ENCODE results near the gene RNF114. TPM values are rescaled to one million over a fixed set of nuclear protein-coding genes. Genes with fewer than 3 reads are reported as not detected.
"Not testable (repeated sequence)": the region's sequence is repeated elsewhere in the genome, so short reads cannot be mapped to it uniquely, and the experiment has no call there.

RNF114 gene
- total RNA-seq, 1 donor from 2014 or later: 62.9 TPM

DNA sequence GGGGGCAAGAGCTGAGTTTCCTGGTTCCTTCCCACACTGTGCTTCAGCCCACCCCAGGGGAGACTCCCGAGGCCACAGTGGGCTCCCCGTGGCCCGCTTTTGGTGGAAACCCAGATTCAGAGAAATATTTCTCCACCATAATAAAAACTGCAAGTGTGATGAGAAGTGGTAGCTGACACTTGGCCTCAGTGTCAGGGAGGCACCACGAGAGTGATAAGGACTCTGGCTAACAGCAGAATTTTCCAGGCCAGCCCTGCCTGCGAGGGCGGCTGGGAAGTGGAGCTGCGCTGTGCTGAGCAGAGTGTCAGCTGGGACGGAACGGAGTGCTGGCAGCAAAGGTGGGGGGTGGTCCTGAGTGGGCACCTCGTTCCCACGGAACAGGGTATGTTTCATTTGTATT, 43.4 kb upstream of the RNF114 start:
- peaks cover 47% of the 10 kb centered on the region for H3K4me1 Mint-ChIP-seq (ENCODE audit: unreplicated experiment)
- no peaks in the 10 kb centered on the region for H3K9me3 Mint-ChIP-seq
- peak overlapping the region; percentile 12 for H3K27ac Mint-ChIP-seq
- no peak for DNase-seq (ENCODE audit: extremely low spot score, unreplicated experiment)
- no peak overlapping the region for H3K4me3 Mint-ChIP-seq
- TF ChIP-seq, protein P1, sequence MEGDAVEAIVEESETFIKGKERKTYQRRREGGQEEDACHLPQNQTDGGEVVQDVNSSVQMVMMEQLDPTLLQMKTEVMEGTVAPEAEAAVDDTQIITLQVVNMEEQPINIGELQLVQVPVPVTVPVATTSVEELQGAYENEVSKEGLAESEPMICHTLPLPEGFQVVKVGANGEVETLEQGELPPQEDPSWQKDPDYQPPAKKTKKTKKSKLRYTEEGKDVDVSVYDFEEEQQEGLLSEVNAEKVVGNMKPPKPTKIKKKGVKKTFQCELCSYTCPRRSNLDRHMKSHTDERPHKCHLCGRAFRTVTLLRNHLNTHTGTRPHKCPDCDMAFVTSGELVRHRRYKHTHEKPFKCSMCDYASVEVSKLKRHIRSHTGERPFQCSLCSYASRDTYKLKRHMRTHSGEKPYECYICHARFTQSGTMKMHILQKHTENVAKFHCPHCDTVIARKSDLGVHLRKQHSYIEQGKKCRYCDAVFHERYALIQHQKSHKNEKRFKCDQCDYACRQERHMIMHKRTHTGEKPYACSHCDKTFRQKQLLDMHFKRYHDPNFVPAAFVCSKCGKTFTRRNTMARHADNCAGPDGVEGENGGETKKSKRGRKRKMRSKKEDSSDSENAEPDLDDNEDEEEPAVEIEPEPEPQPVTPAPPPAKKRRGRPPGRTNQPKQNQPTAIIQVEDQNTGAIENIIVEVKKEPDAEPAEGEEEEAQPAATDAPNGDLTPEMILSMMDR (conservative IDR thresholded peaks at IDR 0.05): no peak
- no peaks in the 10 kb centered on the region for H3K27me3 Mint-ChIP-seq
- H3K36me3 Mint-ChIP-seq: peaks cover 4% of the 10 kb centered on the region

DNA sequence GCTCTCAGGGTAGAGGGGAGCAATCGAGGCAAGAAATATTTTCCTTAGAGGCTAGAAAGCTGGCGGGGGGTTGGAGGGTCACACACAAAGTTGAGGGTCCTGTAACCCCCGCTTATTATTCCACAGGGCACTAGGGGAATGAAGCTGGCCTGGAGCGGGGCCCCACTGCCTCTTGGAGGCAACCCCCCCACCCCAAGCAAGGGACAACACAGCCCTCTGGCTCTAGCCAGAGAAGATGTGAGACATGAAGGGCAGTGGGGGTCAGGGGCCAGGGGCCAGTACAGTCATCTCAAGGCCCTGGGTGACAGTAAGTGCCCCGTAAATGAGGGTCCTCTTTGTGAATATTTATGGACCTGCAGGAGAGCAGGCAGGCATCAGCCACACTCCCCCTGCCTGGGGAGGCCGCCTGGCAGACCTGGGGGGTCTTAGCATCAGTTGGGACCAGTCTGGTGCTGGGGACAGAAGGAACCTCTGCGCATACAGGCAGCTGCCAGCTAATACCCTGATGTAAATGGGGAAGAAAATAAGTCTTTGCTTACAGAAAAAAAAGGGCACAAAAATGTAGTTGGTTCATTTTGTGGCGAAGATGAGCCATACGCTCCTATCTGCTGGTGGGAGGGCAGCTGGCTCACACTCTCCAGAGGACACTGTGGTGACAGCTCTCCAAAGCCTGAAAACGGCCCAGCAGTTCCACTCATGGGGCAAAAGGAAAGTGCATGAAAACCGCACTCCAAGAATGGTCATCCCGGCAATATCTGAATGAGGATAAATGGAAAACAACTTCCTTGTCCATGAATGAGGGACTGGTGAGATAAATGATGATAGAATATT, 42.7 kb upstream of the RNF114 start:
- DNase-seq (ENCODE audit: extremely low spot score, unreplicated experiment): no peak
- TF ChIP-seq, protein P1 (conservative IDR thresholded peaks at IDR 0.05): no peak
- Mint-ChIP-seq H3K4me1 (ENCODE audit: unreplicated experiment) (peaks cover 43% of the 10 kb centered on the region), H3K9me3 (no peaks in the 10 kb centered on the region), H3K4me3 (no peak overlapping the region), H3K36me3 (peaks cover under 1% of the 10 kb centered on the region), H3K27ac (no peak overlapping the region), H3K27me3 (no peaks in the 10 kb centered on the region)

DNA sequence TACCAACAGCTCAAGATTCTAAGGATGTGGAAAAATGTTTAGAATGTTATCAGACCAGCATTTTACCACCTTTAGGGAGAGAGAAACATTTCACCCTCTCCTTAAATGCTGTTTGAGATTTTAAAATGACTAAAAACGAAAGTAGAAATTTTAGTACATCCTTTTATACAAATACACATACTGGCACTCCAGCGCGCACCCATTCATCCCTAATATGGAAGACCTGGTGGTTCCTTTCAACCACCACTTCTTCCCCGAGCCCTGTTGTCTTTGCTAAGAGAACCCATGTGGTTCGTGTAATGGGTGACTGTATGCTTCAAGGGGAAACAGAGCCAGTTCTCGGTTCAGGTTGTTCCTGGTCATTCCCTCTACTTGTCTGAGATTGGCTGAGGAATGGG, 42.1 kb upstream of the RNF114 start:
- Mint-ChIP-seq H3K4me1 (ENCODE audit: unreplicated experiment) (peaks cover 38% of the 10 kb centered on the region), H3K36me3 (no peaks in the 10 kb centered on the region), H3K27ac (no peak overlapping the region), H3K4me3 (no peak overlapping the region), H3K27me3 (no peaks in the 10 kb centered on the region), H3K9me3 (no peaks in the 10 kb centered on the region)
- TF ChIP-seq, protein P1 (conservative IDR thresholded peaks at IDR 0.05): no peak
- no peak for DNase-seq (ENCODE audit: extremely low spot score, unreplicated experiment)

DNA sequence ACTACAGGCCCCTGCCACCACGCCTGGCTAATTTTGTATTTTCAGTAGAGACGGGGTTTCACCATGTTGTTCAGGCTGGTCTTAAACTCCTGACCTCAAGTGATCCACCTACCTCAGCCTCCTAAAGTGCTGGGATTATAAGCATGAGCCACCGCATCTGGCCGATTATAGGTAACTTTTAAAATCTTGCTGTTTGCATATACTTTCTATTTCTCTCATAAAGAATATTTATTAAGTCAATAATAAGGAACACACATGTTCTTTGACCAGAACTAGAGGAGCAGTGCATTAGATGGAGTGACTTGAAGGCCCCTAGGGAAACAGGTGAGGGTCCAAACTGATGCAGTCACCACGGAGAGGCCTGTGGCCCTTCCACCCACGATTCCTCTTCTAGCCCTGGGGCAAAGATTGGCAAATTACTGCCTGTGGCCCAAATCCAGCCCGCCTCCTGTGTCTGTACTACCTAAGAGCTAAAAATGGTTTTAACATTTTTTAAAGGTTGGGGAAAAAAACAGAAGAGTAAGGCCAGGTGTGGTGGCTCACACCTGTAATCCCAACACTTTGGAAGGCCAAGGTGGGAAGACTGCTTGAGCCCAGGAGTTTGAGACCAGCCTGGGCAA, 40.6 kb upstream of the RNF114 start:
- not testable (repeated sequence) for DNase-seq (ENCODE audit: extremely low spot score, unreplicated experiment); H3K9me3 Mint-ChIP-seq; H3K27ac Mint-ChIP-seq; H3K36me3 Mint-ChIP-seq; H3K27me3 Mint-ChIP-seq; H3K4me3 Mint-ChIP-seq
- peaks cover 32% of the 10 kb centered on the region for H3K4me1 Mint-ChIP-seq (ENCODE audit: unreplicated experiment)

DNA sequence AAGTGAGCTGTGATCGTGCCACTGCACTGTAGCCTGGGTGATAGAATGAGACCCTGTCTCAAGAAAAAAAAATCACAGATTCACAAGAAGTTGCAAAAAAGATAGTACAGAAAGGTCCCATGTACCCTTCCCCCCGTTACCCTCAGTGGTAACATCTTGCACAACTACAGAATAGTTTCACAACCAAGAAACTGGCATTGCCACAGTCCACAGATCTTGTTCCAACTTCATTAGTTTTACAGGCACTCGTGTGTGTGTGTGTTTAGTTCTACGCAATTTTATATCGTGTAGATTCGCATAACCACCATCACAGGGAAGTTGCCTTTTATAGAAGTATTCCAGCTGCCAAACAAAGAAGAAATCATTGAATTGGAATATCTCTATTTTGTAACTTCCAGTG, 40.0 kb upstream of the RNF114 start:
- no peak overlapping the region for H3K4me3 Mint-ChIP-seq
- H3K9me3 Mint-ChIP-seq: no peaks in the 10 kb centered on the region
- H3K27me3 Mint-ChIP-seq: no peaks in the 10 kb centered on the region
- H3K36me3 Mint-ChIP-seq: no peaks in the 10 kb centered on the region
- no peak for DNase-seq (ENCODE audit: extremely low spot score, unreplicated experiment)
- H3K4me1 Mint-ChIP-seq (ENCODE audit: unreplicated experiment): peaks cover 31% of the 10 kb centered on the region
- no peak overlapping the region for H3K27ac Mint-ChIP-seq
- TF ChIP-seq, protein P1 (conservative IDR thresholded peaks at IDR 0.05): no peak

All from type B pancreatic cell (in vitro differentiated cells).